Measurements from ENCODE around the gene NCOA7.

DNA sequence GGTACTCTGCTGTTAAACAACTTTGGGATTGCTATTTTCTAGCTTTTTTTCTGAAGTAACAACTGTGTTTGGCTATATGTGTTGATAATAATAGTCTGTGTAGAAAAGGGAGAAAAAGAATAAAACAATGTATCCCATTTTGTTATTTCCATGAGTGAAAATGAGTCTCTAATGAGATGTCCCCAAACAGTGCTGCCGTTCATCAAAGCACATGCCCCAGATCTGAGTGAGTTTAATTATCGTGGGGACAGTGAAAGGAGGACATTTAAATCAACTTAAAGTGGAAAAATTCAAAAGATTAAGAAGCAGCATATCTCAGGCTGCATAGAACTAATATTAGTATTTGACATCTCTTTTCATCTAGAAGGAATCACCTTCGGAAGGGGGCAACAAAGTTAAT lies 59.6 kb downstream of the NCOA7 start:
- TF ChIP-seq POLR2AphosphoS5 (IDR thresholded peaks at IDR 0.05): no peak
- TF ChIP-seq, protein P1, sequence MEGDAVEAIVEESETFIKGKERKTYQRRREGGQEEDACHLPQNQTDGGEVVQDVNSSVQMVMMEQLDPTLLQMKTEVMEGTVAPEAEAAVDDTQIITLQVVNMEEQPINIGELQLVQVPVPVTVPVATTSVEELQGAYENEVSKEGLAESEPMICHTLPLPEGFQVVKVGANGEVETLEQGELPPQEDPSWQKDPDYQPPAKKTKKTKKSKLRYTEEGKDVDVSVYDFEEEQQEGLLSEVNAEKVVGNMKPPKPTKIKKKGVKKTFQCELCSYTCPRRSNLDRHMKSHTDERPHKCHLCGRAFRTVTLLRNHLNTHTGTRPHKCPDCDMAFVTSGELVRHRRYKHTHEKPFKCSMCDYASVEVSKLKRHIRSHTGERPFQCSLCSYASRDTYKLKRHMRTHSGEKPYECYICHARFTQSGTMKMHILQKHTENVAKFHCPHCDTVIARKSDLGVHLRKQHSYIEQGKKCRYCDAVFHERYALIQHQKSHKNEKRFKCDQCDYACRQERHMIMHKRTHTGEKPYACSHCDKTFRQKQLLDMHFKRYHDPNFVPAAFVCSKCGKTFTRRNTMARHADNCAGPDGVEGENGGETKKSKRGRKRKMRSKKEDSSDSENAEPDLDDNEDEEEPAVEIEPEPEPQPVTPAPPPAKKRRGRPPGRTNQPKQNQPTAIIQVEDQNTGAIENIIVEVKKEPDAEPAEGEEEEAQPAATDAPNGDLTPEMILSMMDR (IDR thresholded peaks at IDR 0.05): no peak
- no peak for TF ChIP-seq EP300 (IDR thresholded peaks at IDR 0.05; ENCODE audit: low read depth)
- no peak for TF ChIP-seq POLR2A (IDR thresholded peaks at IDR 0.05)
